ENCODE data around the gene ELP2.
A peak's percentile ranks its signal among the peaks of the same experiment; 100 is the strongest.
"Not testable (repeated sequence)": the region's sequence is repeated elsewhere in the genome, so short reads cannot be mapped to it uniquely, and the experiment has no call there.

Gene ELP2

GRCh38 chr18:36129300-36130038 is at the start of gene ELP2, which contains the start of gene SLC39A6:
Gene ELP2 (plus strand): TSS chr18:36129899. CDS start chr18:36129934, 35 bp downstream.
Gene SLC39A6 (minus strand): TSS chr18:36129340. CDS start chr18:36127007, 2,333 bp downstream.
- DNase-seq (ENCODE audit: extremely low read depth in 1 of 2, low read depth in 1 of 2) = peak; percentile 86 to 88

- DNase-seq (ENCODE audit: extremely low read depth in 1 of 2, low read depth in 1 of 2) = not testable (repeated sequence)
Observed at GRCh38 chr18:36081118-36081517, 48.6 kb upstream of the ELP2 start.

GRCh38 chr18:36083729-36084128 is 46.0 kb upstream of the ELP2 start:
- no peak for DNase-seq (ENCODE audit: extremely low read depth in 1 of 2, low read depth in 1 of 2)

- DNase-seq (ENCODE audit: extremely low read depth in 1 of 2, low read depth in 1 of 2) = no peak
Observed at GRCh38 chr18:36085195-36085594, 44.5 kb upstream of the ELP2 start.

GRCh38 chr18:36086186-36086585 is 43.5 kb upstream of the ELP2 start:
- no peak for DNase-seq (ENCODE audit: extremely low read depth in 1 of 2, low read depth in 1 of 2)

GRCh38 chr18:36088256-36088655 is 41.4 kb upstream of the ELP2 start:
- no peak for DNase-seq (ENCODE audit: extremely low read depth in 1 of 2, low read depth in 1 of 2)

GRCh38 chr18:36089001-36089400 is 40.7 kb upstream of the ELP2 start:
- no peak for DNase-seq (ENCODE audit: extremely low read depth in 1 of 2, low read depth in 1 of 2)

GRCh38 chr18:36092116-36092515 is 37.6 kb upstream of the ELP2 start:
- not testable (repeated sequence) for DNase-seq (ENCODE audit: extremely low read depth in 1 of 2, low read depth in 1 of 2)

GRCh38 chr18:36094431-36094830 is 35.3 kb upstream of the ELP2 start:
- no peak for DNase-seq (ENCODE audit: extremely low read depth in 1 of 2, low read depth in 1 of 2)

- no peak for DNase-seq (ENCODE audit: extremely low read depth in 1 of 2, low read depth in 1 of 2)
Observed at GRCh38 chr18:36095936-36096519, 33.7 kb upstream of the ELP2 start.

GRCh38 chr18:36096955-36097354 is 32.7 kb upstream of the ELP2 start:
- no peak for DNase-seq (ENCODE audit: extremely low read depth in 1 of 2, low read depth in 1 of 2)

GRCh38 chr18:36099311-36099710 is 30.4 kb upstream of the ELP2 start:
- DNase-seq (ENCODE audit: extremely low read depth in 1 of 2, low read depth in 1 of 2) = no peak

- no peak for DNase-seq (ENCODE audit: extremely low read depth in 1 of 2, low read depth in 1 of 2)
Observed at GRCh38 chr18:36101943-36102342, 27.8 kb upstream of the ELP2 start.

GRCh38 chr18:36104749-36105148 is 24.9 kb upstream of the ELP2 start:
- no peak for DNase-seq (ENCODE audit: extremely low read depth in 1 of 2, low read depth in 1 of 2)

GRCh38 chr18:36107477-36107876 is 22.2 kb upstream of the ELP2 start:
- DNase-seq (ENCODE audit: extremely low read depth in 1 of 2, low read depth in 1 of 2) = no peak

GRCh38 chr18:36108196-36108595 is 21.5 kb upstream of the ELP2 start:
- no peak for DNase-seq (ENCODE audit: extremely low read depth in 1 of 2, low read depth in 1 of 2)

GRCh38 chr18:36108601-36109000 is 21.1 kb upstream of the ELP2 start:
- DNase-seq (ENCODE audit: extremely low read depth in 1 of 2, low read depth in 1 of 2) = no peak

GRCh38 chr18:36109737-36110136 is 20.0 kb upstream of the ELP2 start:
- no peak for DNase-seq (ENCODE audit: extremely low read depth in 1 of 2, low read depth in 1 of 2)

- no peak for DNase-seq (ENCODE audit: extremely low read depth in 1 of 2, low read depth in 1 of 2)
Observed at GRCh38 chr18:36112302-36112701, 17.4 kb upstream of the ELP2 start.

- no peak for DNase-seq (ENCODE audit: extremely low read depth in 1 of 2, low read depth in 1 of 2)
Observed at GRCh38 chr18:36114251-36114650, 15.4 kb upstream of the ELP2 start.

GRCh38 chr18:36114738-36115137 is 15.0 kb upstream of the ELP2 start:
- no peak for DNase-seq (ENCODE audit: extremely low read depth in 1 of 2, low read depth in 1 of 2)

- not testable (repeated sequence) for DNase-seq (ENCODE audit: extremely low read depth in 1 of 2, low read depth in 1 of 2)
Observed at GRCh38 chr18:36116771-36117170, 12.9 kb upstream of the ELP2 start.
